Keratinocyte (primary cell): ENCODE results near the gene HADH.

ENCODE experiments used
- EZH2 ChIP-seq: IDR thresholded peaks from one replicate; pipeline ENCODE4 v1.6.1; 2012; ENCODE audit warnings: inconsistent platforms, mild to moderate bottlenecking, low read length, moderate library complexity
- TF ChIP-seq, protein P1 (sequence below), 3 experiments: IDR thresholded peaks in 1 of 3; conservative IDR thresholded peaks in 1 of 3; optimal IDR thresholded peaks in 1 of 3; 2 replicates in 2 of 3; 3 replicates in 1 of 3; pipeline versions ENCODE3 to v1.5.1; 2011; ENCODE audit warnings: low read length in 3 of 3, mild to moderate bottlenecking in 3 of 3, moderate library complexity in 2 of 3, control low read depth in 1 of 3, inconsistent platforms in 1 of 3; ENCODE audit not compliant: insufficient read depth in 2 of 3; ENCODE audit errors: extremely low read depth in 1 of 3

DNA sequence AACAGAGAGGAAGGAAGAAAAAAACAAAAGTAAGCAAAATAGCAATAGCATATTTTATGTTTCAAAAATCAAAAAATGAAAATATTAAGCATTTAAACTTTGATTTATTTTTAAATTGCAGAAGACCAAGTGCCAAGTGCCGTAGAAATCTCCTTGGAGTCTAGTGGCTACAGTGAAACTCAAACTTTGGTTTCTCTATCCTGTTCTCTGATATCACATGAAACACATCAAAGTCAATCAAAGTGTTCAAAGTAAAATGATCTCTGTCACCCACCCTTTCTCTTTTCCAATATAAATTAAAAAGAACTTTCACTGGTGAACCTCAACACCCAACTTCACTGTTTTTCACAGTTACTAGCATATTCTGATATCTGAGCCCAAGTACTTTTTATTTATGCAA, 81.1 kb downstream of the HADH start:
- TF ChIP-seq, protein P1, sequence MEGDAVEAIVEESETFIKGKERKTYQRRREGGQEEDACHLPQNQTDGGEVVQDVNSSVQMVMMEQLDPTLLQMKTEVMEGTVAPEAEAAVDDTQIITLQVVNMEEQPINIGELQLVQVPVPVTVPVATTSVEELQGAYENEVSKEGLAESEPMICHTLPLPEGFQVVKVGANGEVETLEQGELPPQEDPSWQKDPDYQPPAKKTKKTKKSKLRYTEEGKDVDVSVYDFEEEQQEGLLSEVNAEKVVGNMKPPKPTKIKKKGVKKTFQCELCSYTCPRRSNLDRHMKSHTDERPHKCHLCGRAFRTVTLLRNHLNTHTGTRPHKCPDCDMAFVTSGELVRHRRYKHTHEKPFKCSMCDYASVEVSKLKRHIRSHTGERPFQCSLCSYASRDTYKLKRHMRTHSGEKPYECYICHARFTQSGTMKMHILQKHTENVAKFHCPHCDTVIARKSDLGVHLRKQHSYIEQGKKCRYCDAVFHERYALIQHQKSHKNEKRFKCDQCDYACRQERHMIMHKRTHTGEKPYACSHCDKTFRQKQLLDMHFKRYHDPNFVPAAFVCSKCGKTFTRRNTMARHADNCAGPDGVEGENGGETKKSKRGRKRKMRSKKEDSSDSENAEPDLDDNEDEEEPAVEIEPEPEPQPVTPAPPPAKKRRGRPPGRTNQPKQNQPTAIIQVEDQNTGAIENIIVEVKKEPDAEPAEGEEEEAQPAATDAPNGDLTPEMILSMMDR (optimal IDR thresholded peaks at IDR 0.05 in 1 of 3, IDR thresholded peaks at IDR 0.05 in 1 of 3, conservative IDR thresholded peaks at IDR 0.05 in 1 of 3; ENCODE audit: extremely low read depth in 1 of 3, insufficient read depth in 2 of 3, low read length in 3 of 3), result no peak
- no peak for TF ChIP-seq EZH2
